Transverse colon (tissue), 4 donors: ENCODE results near the gene GON4L. TPM values are rescaled to one million over a fixed set of nuclear protein-coding genes. Genes with fewer than 3 reads are reported as not detected.

Source experiments
- DNase-seq: peaks from one replicate; pipeline ENCODE4 v3.0.0-alpha.2; 2019
- H3K27ac ChIP-seq, 4 donors: fragments of 200-600 bp; sonication (generic); 2 replicates each; pipeline ENCODE4 v1.5.1; 2016 to 2018; ENCODE audit warnings: inconsistent platforms in 4 of 4
- H3K27me3 ChIP-seq: fragments of 200-600 bp; sonication (generic); 2 replicates; pipeline ENCODE4 v1.5.1; 2017; ENCODE audit warnings: inconsistent platforms
- H3K36me3 ChIP-seq, 4 donors: fragments of 200-600 bp; sonication (generic); 2 replicates each; pipeline ENCODE4 v1.5.1; 2017 to 2019; ENCODE audit warnings: inconsistent platforms in 4 of 4
- H3K4me1 ChIP-seq, 4 donors: fragments of 200-600 bp; sonication (generic); 2 replicates each; pipeline ENCODE4 v1.5.1; 2017 to 2020; ENCODE audit warnings: inconsistent platforms in 4 of 4
- H3K4me3 ChIP-seq, 4 donors: fragments of 200-600 bp; sonication (generic); 1 replicate in 1 of 4; 2 replicates in 3 of 4; pipeline versions ENCODE4 v1.5.1 to v1.6.1; 2017 to 2019; ENCODE audit warnings: inconsistent platforms in 4 of 4
- H3K9me3 ChIP-seq, 2 donors: fragments of 200-600 bp; sonication (generic); 2 replicates each; pipeline ENCODE4 v1.5.1; 2017 to 2019; ENCODE audit warnings: inconsistent platforms in 2 of 2
- CTCF ChIP-seq, 5 experiments: fragments of 200-600 bp in 3 of 5; fragments of 450-650 bp in 2 of 5; sonication (generic) in 3 of 5; IDR thresholded peaks; 1 replicate in 2 of 5; 2 replicates in 3 of 5; pipeline ENCODE4 v1.5.1; 2016 to 2017; ENCODE audit warnings: antibody characterized with exemption in 5 of 5, inconsistent platforms in 3 of 5, mild to moderate bottlenecking in 2 of 5, moderate library complexity in 1 of 5
- EP300 ChIP-seq: sonication (generic); formaldehyde crosslinking; IDR thresholded peaks from one replicate; pipeline ENCODE4 v1.6.1; 2017; ENCODE audit warnings: antibody characterized with exemption, low read depth
- POLR2A ChIP-seq: fragments of 450-650 bp; IDR thresholded peaks from one replicate; pipeline ENCODE4 v1.6.1; 2016; ENCODE audit warnings: antibody characterized with exemption, mild to moderate bottlenecking, moderate library complexity
- POLR2AphosphoS5 ChIP-seq, 3 donors: sonication (generic); formaldehyde crosslinking; IDR thresholded peaks; one replicate each; pipeline ENCODE4 v1.6.1; 2016; ENCODE audit warnings: antibody characterized with exemption in 3 of 3
- WGBS, 2 donors: methylation state at CpG; one replicate each; pipeline ENCODE4 v1.1.5; 2018; ENCODE audit warnings: low coverage in 1 of 2; 5-methylcytosine and 5-hydroxymethylcytosine counted together
- in situ Hi-C, 4 donors: fragments of 200-750 bp; cut with MboI; loops; one replicate each; pipeline versions ENCODE4 v1.15.0 to v1.15.1; 2017; ENCODE audit warnings: low sequenced_read_pairs in 3 of 4, low pct_ligation_motif_present in 1 of 4, low pct_unique_long_range_greater_than_20kb in 1 of 4
- intact Hi-C: fragments of 100-400 bp; cut with DNase I; formaldehyde crosslinking; loops from one replicate; pipeline ENCODE4 v1.15.1; 2023; ENCODE audit warnings: low total_unique reads
- total RNA-seq, 4 donors: library from RNA; depleted of rRNA; stranded (reverse); fragments of >200 nt; gene quantifications; one replicate each; pipeline ENCODE4 v1.1.0, GENCODE V29; 2016

The GON4L gene
- total RNA-seq, 4 donors from 2014 or later: 36.3 to 75.6 (median 45.6) TPM

- TF ChIP-seq EP300 (no peak), POLR2A (no peak), CTCF (IDR thresholded peaks at IDR 0.05) (no peak), POLR2AphosphoS5 (IDR thresholded peaks at IDR 0.05) (no peak)
- intact Hi-C loops: no loop called here
- H3K27me3 ChIP-seq: peaks cover 13% of the 10 kb centered on the region
- H3K36me3 ChIP-seq: no peaks in the 10 kb centered on the region
- WGBS, 2 donors: 50 to 66% methylated on average over 2 of the region's 2 CpGs
- H3K9me3 ChIP-seq: no peaks in the 10 kb centered on the region
- peaks cover 0 to 28% (median 23%) of the 10 kb centered on the region in 4 donors for H3K4me1 ChIP-seq
- in situ Hi-C loops: no loop called here
- no peak overlapping the region for H3K4me3 ChIP-seq
- DNase-seq: no peak
- peak overlapping the region; percentile 87 to 92 (median 88) for H3K27ac ChIP-seq
Observed at GRCh38 chr1:155860970-155861510, 4.0 kb upstream of the GON4L start.

- peak; percentile 55 for DNase-seq
- Histone ChIP-seq H3K27me3 (peaks cover 13% of the 10 kb centered on the region), H3K4me1 (peaks cover 0 to 32% (median 24%) of the 10 kb centered on the region in 4 donors), H3K9me3 (no peaks in the 10 kb centered on the region), H3K4me3 (peak overlapping the region in 2 of 4 donors; percentile 37 to 55), H3K36me3 (no peaks in the 10 kb centered on the region), H3K27ac (peak overlapping the region; percentile 87 to 92 (median 88))
- intact Hi-C loops: no loop called here
- in situ Hi-C loops: no loop called here
- 8% methylated on average over 31 of the region's 35 CpGs; no CpG with 5 or more reads in 1 of the 2 donors for WGBS, 2 donors
- no peak for TF ChIP-seq EP300
- TF ChIP-seq POLR2AphosphoS5 (IDR thresholded peaks at IDR 0.05): peak in 2 of 3 donors; percentile 18
- no peak for TF ChIP-seq CTCF (IDR thresholded peaks at IDR 0.05)
Observed at GRCh38 chr1:155859881-155860871, 3.2 kb upstream of the GON4L start.

- peak within 1 kb of the TSS in 3 of 4 donors; percentile 37 to 55 (median 41) for H3K4me3 ChIP-seq
- H3K27ac ChIP-seq: peak within 1 kb of the TSS; percentile 87 to 92 (median 88)
- in situ Hi-C loops (no loop called here), intact Hi-C loops (no loop called here)
- peaks cover 0 to 32% (median 24%) of the 10 kb centered on the region in 4 donors for H3K4me1 ChIP-seq
- peaks cover 0 to 3% (median under 1%) of the 10 kb centered on the region in 4 donors for H3K36me3 ChIP-seq
- H3K27me3 ChIP-seq: peaks cover 13% of the 10 kb centered on the region
- 0% methylated on average over 12 to 32 of the region's 33 CpGs for whole genome bisulfite sequencing, 2 donors
- no peaks in the 10 kb centered on the region for H3K9me3 ChIP-seq
- TF ChIP-seq CTCF (IDR thresholded peaks at IDR 0.05) (no peak), EP300 (no peak), POLR2AphosphoS5 (IDR thresholded peaks at IDR 0.05) (no peak), POLR2A (no peak)
- peak; percentile 96 for DNase-seq
Observed at GRCh38 chr1:155859234-155859829, 2.3 kb upstream of the GON4L start, which contains the start of gene SYT11. TSS of gene SYT11 (plus strand) at chr1:155859567. CDS start at chr1:155859762, 195 bp downstream.
